NCI-H345 treated with DMSO at 0.1 percent for 48 hours (cell line): ENCODE measurements around the gene OLFM3.

Source experiments
- DNase-seq: peaks from one replicate; lab custom pipeline; 2025; ENCODE audit not compliant: unreplicated experiment; lab: John Stamatoyannopoulos, UW

The OLFM3 gene

GRCh38 chr1:101996825-101997465, at the start of gene OLFM3:
Gene OLFM3, minus strand, starts transcription at chr1:101996926.
- DNase-seq: peak; percentile 71

- DNase-seq: no peak
These were observed 49.0 kb upstream of the OLFM3 start for GRCh38 chr1:102045752-102046151.

GRCh38 chr1:102032534-102032933, 35.8 kb upstream of the OLFM3 start:
- DNase-seq: no peak

GRCh38 chr1:102019530-102019929, 22.8 kb upstream of the OLFM3 start:
- no peak for DNase-seq

- no peak for DNase-seq
These were observed 19.0 kb upstream of the OLFM3 start for GRCh38 chr1:102015728-102016127.

GRCh38 chr1:102002057-102002456, 5.3 kb upstream of the OLFM3 start:
- peak; percentile 52 for DNase-seq

- DNase-seq: peak; percentile 71
These were observed 561 bp downstream of the OLFM3 start for GRCh38 chr1:101995984-101996745.

GRCh38 chr1:101993710-101994109, 3.0 kb downstream of the OLFM3 start:
- DNase-seq: peak; percentile 3

GRCh38 chr1:101992821-101993575, 3.7 kb downstream of the OLFM3 start:
- no peak for DNase-seq

GRCh38 chr1:101980974-101981373, 15.8 kb downstream of the OLFM3 start:
- DNase-seq: no peak

- DNase-seq: no peak
These were observed 19.5 kb downstream of the OLFM3 start for GRCh38 chr1:101977266-101977665.

- no peak for DNase-seq
These were observed 20.6 kb downstream of the OLFM3 start for GRCh38 chr1:101976161-101976560.

GRCh38 chr1:101975371-101975770, 21.4 kb downstream of the OLFM3 start:
- no peak for DNase-seq

GRCh38 chr1:101974599-101975274, 22.0 kb downstream of the OLFM3 start:
- no peak for DNase-seq

GRCh38 chr1:101971304-101971703, 25.4 kb downstream of the OLFM3 start:
- no peak for DNase-seq

- DNase-seq: no peak
These were observed 28.9 kb downstream of the OLFM3 start for GRCh38 chr1:101967871-101968270.

GRCh38 chr1:101965341-101965740, 31.4 kb downstream of the OLFM3 start:
- no peak for DNase-seq

GRCh38 chr1:101964708-101965107, 32.0 kb downstream of the OLFM3 start:
- no peak for DNase-seq

GRCh38 chr1:101960142-101960541, 36.6 kb downstream of the OLFM3 start:
- DNase-seq: no peak

GRCh38 chr1:101959456-101959855, 37.3 kb downstream of the OLFM3 start:
- DNase-seq: no peak

GRCh38 chr1:101957771-101958170, 39.0 kb downstream of the OLFM3 start:
- DNase-seq: no peak
